SHP77 treated with DMSO at 0.1 percent for 48 hours (cell line): Measurements from ENCODE around the gene NDEL1.

ENCODE experiments used
- DNase-seq: peaks from one replicate; lab custom pipeline; 2025; lab: John Stamatoyannopoulos, UW

The NDEL1 gene

GRCh38 chr17:8455665-8456209 is 20.1 kb downstream of the NDEL1 start:
- DNase-seq = no peak

GRCh38 chr17:8458128-8458527 is 22.4 kb downstream of the NDEL1 start:
- DNase-seq = no peak

GRCh38 chr17:8459107-8459506 is 23.4 kb downstream of the NDEL1 start:
- no peak for DNase-seq

GRCh38 chr17:8459831-8460230 is 24.1 kb downstream of the NDEL1 start:
- DNase-seq = no peak

GRCh38 chr17:8462564-8462963 is 26.9 kb downstream of the NDEL1 start:
- DNase-seq = no peak

- no peak for DNase-seq
Measured at GRCh38 chr17:8463099-8463498, 27.4 kb downstream of the NDEL1 start.

- no peak for DNase-seq
Measured at GRCh38 chr17:8464941-8465340, 29.3 kb downstream of the NDEL1 start.

GRCh38 chr17:8465356-8465755 is 29.7 kb downstream of the NDEL1 start:
- no peak for DNase-seq

- DNase-seq = no peak
Measured at GRCh38 chr17:8465759-8466158, 30.1 kb downstream of the NDEL1 start.

GRCh38 chr17:8466456-8466855 is 30.8 kb downstream of the NDEL1 start:
- DNase-seq = no peak

- no peak for DNase-seq
Measured at GRCh38 chr17:8466873-8467272, 31.2 kb downstream of the NDEL1 start.

GRCh38 chr17:8467527-8467926 is 31.8 kb downstream of the NDEL1 start:
- no peak for DNase-seq

- no peak for DNase-seq
Measured at GRCh38 chr17:8468127-8468526, 32.4 kb downstream of the NDEL1 start.

- DNase-seq = no peak
Measured at GRCh38 chr17:8468980-8469379, 33.3 kb downstream of the NDEL1 start.

- no peak for DNase-seq
Measured at GRCh38 chr17:8469964-8470363, 34.3 kb downstream of the NDEL1 start.

- no peak for DNase-seq
Measured at GRCh38 chr17:8470447-8471047, 34.9 kb downstream of the NDEL1 start.

GRCh38 chr17:8472663-8473062 is 37.0 kb downstream of the NDEL1 start:
- DNase-seq = no peak

GRCh38 chr17:8473451-8474192 is 37.9 kb downstream of the NDEL1 start:
- no peak for DNase-seq

GRCh38 chr17:8474826-8475225 is 39.1 kb downstream of the NDEL1 start:
- DNase-seq = no peak

GRCh38 chr17:8475227-8475626 is 39.5 kb downstream of the NDEL1 start:
- no peak for DNase-seq

GRCh38 chr17:8475781-8476180 is 40.1 kb downstream of the NDEL1 start:
- no peak for DNase-seq

- DNase-seq = no peak
Measured at GRCh38 chr17:8476741-8477140, 41.1 kb downstream of the NDEL1 start.

GRCh38 chr17:8477171-8477570 is 41.5 kb downstream of the NDEL1 start:
- no peak for DNase-seq
